Measurements from ENCODE around the gene PPP2R2C.

DNA sequence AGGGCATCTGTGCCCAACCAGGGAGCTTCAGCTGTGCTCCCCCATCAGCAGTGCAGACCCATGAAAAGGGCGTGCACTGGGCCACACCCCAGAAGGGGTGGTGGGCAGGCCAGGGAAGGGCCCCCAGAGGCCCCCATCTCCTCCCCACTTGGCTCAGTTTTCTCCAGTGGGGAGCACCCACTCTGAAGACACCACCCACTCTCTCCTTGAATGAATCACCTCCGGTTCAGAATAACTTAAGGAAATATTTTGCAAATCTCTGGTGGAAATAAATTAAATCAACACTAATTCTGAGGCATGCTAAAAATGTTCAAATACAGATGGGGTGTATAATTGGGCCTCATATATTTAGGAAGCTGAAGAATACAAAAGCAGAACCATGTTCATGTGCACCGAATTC is 41.3 kb upstream of the PPP2R2C start:
- TF ChIP-seq EZH2 (IDR thresholded peaks at IDR 0.05; ENCODE audit: insufficient read depth, poor library complexity, severe bottlenecking) (no peak), EZH2phosphoT487 (IDR thresholded peaks at IDR 0.05; ENCODE audit: insufficient read depth, low read depth) (no peak)
